GM18907 (cell line): ENCODE data around the gene RPTOR.
"Not testable (repeated sequence)": the region's sequence is repeated elsewhere in the genome, so short reads cannot be mapped to it uniquely, and the experiment has no call there.

ENCODE experiments used
- ATAC-seq: cut with Tn5 transposase; IDR thresholded peaks from one replicate; pipeline ENCODE4 v1.9.1; 2021; ENCODE audit warnings: mild to moderate bottlenecking, moderate library complexity; ENCODE audit not compliant: unreplicated experiment

Gene RPTOR

DNA sequence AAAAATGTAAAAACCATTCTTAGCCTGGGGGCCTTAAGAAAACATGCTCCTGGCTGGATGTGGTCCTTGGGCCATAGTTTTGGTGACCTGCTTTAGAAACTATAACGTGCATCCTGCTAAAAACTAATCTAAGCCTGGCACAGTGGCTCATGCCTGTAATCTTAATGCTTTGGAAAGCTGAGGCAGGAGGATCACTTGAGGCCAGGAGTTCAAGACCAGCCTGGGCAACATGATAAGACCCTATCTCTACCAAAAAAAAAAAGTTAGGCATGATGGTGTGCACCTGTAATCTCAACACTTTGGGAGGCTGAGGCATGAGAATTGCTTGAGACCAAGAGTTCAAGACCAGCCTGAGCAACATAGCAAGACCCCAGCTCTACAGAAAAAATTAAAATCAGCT is 263.2 kb downstream of the RPTOR start:
- no peak for ATAC-seq

DNA sequence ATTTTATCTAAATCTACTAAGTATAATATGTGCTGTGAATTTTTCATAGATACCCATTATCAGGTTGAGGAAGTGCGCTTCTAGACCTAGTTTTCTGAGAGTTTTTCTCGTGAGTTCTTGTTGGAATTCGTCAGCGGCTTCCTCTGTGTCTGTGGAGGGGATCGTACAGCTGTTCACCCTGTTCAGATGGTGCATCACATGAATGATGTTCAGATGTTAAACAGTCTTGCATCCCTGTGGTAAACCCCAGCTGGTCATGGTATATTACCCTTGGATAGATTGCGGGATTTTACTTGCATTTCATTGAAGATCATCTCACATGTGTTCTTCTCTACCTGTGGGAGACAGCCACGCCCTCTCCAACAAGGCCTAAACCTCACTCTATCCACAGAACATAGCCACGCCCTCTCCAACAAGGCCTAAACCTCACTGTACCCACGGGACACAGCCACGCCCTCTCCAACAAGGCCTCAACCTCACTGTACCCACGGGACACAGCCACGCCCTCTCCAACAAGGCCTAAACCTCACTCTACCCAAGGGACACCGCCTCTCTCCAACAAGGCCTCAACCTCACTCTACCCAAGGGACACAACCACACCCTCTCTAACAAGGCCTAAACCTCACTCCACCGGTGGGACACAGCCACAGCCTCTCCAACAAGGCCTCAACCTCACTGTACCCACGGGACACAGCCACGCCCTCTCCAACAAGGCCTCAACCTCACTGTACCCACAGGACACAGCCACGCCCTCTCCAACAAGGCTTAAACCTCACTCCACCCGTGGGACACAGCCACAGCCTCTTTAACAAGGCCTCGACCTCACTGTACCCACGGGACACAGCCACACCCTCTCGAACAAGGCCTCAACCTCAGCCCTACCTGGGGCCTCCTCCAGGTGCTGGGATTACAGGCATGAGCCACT is 266.8 kb downstream of the RPTOR start:
- ATAC-seq, result no peak

DNA sequence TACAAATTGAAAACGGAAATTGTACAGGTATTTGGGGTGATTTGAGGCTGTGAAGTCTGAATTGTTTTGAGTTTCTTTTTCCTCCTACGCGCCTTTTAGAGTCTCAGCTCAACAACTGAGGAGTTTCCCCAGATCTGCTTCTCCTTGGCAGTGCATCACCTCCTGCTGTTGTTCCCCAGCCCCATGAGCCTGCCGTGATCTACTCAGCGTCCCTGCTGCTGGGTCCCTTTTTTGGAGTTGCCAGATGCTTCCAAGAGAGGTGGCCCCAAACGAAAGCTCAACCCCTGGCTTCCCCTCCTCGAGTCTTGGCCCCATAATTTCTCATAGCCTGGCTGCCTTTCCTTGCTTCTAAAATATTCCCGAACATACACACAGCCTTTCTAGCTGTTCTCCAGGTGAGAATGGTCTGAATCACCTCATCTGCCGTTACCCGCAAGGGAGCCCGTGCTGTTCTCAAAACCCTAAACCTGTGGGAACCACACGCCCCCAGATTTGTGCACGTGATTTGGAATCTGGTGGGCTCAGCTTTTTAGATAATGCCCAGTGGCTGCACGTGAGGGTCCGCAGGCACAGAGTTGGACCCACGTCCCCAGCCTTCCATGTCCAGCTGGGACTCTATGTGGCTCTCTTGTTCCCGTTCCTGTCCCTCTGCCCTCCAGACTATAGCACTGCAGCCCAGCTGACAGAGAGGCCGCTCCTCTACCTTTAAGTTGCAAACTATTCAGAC is 267.9 kb downstream of the RPTOR start:
- ATAC-seq, result no peak

DNA sequence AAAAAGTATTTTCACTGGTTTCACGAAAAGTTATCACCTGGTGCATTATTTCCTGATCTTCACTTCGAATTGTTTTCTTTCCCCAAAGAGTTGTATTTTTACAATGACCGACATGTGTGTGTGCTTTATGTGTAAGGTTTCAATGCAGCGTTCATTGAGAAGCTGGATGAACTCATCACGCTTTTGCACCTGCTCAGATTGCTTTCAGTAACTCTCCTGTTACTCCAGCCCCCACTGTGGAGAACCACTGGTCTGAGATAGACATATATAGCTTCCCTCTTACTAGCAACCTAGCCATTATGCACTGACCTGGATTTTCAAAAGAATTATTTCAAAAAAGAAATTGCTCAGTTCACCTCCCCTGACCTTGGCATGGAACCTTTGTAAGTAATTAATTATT is 268.7 kb downstream of the RPTOR start:
- ATAC-seq, result no peak

DNA sequence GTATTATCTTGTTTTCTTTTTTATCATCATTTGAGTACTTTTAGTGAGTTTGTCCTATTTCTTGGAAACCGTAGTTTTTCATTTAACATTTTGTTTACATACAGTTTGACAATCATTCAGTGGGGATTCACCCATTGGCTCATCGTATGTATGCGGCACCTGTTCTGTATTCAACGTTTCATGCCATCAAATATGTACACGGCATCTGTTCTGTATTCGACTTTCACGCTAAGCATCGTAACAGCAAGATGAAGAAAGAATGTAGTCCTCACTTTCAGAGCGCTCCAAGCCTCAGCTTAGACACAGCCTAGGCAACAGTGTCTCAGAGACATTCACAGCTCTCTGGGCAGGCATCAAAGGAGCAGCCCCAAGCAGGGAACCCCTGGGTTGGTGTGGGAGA is 269.9 kb downstream of the RPTOR start:
- no peak for ATAC-seq

DNA sequence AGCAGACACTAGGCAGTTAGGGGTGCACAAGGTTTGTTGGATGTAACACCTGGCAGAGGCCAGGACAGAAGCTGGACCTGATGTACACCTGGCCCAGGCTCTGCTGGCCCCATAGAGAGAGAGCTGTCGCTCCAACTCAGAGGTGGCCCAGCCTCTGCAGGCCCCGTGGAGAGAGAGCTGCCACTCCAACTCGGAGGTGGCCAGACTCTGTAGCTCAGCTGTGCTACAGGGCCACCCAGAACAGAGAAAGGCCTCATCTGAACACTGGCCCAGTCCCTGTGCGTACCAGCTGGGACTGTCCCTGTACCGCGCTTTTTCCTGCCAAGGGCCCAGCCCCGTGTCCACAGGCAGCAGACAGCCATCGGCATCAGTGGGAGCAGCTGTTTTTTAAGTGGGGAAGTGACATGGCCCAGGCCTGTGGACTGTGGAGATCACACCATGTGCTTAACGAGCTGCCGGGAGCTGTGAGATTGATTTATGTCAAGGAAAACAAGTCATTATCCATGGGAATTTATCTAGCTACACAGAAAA is 270.6 kb downstream of the RPTOR start:
- ATAC-seq, result no peak

DNA sequence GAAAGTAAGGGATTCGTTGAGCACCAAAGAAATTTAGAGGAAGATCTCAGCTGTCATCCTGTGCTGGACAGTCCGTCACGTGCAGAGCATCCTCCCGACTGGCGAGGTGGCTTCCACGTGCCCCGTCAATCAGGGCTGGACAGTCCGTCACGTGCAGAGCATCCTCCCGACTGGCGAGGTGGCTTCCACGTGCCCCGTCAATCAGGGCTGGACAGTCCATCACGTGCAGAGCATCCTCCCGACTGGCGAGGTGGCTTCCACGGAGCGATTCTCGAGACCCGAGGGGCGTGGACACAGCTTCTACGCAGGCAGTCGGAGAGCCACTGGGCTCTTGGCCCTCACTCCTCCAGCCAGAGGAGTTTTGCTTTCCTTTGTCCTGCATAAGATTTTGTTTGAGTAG is 271.1 kb downstream of the RPTOR start:
- not testable (repeated sequence) for ATAC-seq

DNA sequence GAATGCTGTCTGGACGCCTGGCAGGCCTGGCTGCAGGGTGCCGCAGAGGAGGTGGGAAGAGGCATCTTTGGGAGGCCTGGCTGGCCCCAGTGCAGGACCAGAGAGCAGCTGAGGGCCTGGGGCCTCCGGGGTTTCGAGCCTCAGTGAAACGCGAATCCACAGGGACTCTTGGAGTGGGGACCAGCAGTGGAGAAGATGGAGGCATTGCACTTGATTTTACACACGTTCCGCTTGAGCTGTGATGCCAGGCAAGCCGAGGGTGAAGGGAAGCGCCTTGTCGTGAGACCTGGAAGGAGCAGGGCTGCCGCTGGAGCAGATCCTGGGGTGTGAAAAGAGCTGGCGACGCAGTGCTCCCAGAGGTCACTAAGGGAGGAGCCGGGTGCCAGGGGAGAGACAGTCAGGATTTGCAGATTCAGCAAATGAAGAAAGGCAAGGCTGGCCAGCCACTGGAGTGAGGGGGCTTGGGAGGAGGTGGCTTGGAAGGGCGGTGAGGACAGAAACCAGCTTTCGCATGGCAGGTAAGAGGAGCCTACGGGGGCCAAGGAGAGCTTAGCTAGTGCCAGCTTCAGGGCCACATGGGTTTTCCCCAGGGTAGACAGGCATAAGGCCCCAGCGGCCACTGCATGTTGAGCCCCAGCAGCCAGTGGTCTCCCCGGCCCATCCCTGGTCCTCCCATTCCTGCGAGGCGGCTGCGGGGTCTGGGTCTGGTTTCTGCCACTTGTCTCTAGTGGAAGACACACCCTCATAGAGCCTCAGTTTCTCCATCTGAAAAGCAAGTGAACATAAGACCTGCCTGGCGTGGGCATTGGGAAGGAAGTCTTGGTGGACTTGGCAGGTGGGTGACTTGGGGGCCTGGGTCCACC is 271.8 kb downstream of the RPTOR start:
- no peak for ATAC-seq

DNA sequence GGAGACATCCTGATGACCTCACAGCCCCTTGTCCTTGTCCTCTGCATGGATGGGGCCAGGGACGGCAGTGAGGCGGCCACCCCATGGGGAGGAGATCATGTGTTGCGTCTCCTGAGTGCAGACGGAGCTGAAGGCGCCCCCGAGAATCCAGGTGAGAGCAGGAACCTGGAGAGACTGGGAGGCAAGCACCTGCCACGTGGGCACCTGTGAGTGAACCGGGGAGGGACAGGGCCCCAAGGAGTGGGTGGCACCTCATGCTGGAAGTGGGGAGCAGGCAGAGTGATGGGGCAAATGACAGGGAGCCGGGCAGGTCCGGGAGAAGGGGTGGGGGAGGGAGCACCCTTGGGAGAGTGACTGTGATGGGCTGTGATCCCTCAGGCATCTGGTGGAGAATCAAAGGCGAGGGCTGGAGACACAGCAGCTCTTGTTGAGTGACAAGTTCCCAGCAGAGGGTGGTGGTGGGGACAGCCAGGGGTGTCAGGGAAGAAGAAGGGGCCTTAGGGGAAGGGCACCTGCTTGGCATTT is 272.7 kb downstream of the RPTOR start:
- no peak for ATAC-seq

DNA sequence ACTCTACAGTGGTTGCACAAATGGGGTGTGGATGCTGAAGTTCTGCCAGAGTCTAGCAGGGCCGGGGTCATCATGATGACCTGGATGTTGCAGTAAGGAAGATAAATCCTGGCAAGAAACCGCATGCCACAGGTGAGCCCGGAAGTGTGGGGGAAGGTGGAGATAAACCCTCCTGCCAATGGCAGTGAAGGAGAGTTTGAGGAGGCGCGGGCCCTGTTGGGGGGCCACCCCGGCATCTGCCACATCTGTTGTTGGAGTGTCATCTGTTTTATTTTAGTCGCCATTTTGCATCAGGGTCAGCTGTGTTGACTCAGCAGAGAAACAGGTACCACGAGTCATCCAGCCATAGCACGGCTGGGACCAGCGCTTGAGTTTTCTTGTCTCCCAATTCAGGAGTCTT is 273.2 kb downstream of the RPTOR start:
- ATAC-seq, result no peak

DNA sequence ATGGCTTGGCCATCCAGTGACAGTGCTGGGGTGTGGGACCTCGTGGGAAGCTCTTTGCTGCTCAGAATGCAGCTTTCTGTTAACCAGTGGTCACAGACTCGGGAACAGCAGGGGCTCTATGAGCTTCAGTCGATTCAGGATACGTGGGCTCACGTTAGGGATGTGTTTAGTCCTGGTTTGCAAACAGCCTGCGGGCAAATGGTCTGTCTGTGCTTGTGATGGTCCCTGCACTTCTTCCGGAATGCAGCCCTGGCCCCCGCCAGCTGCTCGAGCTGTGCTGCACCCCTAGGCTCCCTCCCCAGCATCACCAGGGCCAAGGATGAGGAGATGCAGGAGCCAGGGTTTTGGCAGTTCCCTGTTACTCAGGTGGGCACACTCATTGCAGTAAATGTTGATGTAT is 274.2 kb downstream of the RPTOR start:
- no peak for ATAC-seq

DNA sequence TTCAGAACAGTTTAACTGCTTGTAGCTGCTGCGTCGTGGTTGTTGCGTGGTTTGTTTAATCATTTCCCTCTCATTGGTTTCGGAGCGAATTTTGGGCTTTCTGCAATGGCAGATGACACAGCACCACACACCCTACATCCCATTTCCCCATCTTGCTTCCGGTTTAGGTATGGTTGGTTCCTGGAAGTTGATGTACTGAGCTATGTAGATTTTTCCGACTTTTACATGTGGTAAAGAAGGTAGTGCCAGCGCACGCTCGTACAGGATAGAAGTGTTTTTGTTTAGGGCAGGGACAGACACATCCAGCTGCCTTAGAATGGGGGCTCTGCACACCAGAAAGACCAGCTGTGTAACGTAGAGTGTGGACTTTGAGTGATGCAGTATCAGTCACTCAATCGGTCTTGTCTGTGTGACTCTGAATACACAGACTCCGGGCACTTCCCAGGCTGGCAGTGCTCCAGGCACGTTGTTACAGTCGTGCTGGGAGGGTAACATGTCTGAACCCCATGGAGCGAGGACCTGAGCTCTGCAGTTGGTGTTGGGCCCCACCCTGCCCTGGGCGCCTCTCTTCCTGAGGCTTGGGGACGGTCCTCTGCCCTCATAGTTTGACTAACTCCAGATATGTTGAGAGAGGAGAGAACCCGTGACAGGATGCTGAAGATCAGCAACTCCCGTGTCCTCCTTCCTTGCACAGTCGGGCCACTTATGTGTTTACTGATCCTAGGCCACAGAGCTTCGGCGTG is 275.0 kb downstream of the RPTOR start:
- ATAC-seq, result no peak

DNA sequence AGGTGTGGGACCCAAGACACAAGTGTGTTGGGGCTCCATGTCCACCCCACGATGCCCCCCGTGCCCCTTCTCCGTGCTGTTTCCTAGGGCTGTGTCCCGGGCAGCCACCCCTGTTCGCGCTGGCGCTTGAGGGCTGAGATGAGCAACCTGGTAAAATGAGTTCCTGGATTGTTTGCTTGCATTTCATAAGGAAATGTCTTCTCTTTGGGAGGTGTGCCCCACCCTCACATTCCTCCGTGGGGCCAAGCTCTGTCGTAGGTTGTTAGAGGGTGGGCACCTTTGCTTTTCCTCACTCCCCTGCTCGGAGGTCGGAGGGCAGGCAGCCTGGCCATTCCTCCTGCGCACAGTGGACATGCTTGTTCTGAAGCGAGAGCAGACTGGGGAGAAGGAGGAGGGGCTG is 275.7 kb downstream of the RPTOR start:
- ATAC-seq, result no peak

DNA sequence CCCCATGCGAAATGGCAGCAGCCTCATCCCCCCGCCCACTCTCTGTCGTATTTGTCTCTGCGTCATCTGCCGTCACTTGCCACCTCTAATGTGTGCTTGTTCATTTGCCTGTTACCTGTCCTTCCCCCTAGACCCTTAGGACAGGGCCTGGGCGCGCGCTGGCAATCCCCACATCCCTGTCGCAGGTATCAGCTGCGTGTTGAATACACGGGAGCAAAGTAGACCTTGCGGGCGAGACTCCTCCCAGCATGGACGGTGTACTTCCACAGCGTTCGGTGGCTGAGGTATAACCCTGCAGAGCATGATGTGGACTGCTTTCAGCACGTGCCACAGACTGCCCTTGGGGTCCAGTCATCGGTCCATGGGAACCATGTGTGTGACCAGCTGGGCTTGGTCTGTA is 276.9 kb downstream of the RPTOR start:
- ATAC-seq, result no peak

DNA sequence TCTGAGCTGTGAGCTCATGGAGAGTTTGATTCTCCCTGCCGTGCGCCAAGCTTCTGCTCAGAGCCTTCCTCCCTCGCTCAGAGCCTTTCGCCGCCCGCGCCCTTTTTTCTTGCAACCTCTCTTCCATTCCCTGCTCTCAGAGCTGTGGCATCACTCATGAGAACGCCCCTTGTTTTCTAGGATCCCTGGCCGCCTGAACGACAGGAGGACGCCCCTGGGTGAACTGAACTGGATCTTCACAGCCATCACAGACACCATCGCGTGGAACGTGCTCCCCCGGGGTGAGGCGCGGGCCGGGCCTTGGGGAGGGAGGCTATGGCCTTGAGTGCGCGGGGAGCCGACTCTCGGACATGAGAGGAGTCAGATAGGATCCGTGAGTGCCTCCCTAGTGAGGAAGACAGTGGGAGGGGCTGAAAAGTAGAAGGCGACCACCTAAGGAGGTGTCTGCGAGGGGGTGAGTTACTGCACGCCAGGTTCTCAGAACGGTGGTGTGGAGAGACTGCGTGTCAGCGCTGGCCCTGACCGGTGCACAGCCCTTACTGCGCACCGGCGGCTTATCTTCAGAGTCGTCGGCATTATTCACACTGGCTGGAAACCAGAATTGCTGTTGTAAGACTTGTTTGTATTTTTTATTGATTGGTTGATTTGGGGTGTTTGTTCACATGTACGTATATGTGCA is 277.5 kb downstream of the RPTOR start:
- ATAC-seq, result no peak

DNA sequence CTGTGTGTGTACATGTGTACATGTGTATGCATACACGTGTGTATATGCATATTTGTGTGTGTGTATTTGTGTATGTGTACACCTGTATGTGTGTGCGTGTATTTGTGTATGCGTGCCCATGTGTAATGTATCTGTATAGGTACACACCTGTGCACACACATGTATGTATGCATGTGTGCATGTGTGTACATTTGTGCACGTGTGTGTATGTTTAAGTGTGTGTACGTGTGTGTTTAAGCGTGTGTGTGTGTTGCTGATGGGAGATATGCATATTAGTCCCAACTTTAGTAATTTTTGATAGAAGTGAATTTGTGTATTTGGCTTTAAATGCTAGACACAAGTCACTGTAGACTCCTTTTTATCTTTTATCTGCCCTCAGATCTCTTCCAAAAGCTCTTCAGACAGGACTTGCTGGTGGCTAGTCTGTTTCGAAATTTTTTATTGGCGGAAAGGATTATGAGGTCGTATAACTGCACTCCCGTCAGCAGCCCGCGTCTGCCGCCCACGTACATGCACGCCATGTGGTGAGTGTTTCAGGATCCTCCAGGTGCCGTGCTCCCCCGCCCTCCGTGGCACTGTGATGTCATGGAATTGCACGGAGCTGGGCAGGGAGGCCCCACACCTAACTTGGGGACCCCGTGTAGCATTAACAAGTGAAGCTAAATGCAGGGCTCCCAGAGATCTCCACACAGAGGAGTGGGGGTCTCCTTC is 278.2 kb downstream of the RPTOR start:
- no peak for ATAC-seq

DNA sequence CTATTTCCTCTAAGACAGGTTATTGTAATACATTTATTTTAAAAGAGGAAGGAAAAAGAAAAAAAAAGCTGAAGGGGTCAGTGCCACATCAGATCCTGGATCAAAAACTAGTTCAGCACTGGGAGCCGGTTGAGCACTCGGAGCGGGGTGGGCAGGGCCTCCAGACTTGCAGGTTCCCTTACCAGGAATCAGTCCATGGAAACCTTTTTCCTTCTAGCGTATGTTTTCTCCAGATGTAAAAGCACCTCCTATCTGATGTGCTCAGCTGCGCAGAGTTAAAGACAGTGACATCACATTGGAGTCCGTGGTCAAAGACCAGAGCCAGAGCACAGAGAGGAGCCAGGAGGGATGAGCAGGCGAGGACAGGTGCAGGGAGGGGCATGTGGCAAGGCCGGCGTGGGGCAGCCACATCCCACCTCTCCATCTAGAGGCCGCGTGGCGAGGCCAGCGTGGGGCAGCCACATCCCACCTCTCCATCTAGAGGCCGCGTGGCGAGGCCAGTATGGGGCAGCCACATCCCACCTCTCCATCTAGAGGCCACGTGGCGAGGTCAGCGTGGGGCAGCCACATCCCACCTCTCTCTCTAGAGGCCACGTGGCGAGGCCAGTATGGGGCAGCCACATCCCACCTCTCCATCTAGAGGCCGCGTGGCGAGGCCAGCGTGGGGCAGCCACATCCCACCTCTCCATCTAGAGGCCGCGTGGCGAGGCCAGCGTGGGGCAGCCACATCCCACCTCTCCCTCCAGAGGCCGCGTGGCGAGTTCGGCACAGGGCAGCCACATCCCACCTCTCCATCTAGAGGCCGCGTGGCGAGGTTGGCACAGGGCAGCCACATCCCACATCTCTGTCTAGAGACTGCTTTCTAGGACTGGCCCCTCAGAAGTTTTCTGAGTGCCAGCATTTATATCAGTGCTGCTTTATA is 280.2 kb downstream of the RPTOR start:
- ATAC-seq, result no peak
